Fibroblast of lung (primary cell): ENCODE measurements around the gene KREMEN1. TPM values are rescaled to one million over a fixed set of nuclear protein-coding genes. Genes with fewer than 3 reads are reported as not detected.

Source experiments
- DNase-seq, 2 donors: peaks; one replicate each; pipeline versions ENCODE4 v3.0.0 to v3.0.0-alpha.2; 2010; ENCODE audit warnings: low read depth in 2 of 2
- H2AFZ ChIP-seq: 2 replicates; pipeline ENCODE4 v1.5.1; 2012; ENCODE audit warnings: low read length, control low read depth, inconsistent platforms
- H3K27ac ChIP-seq: 2 replicates; pipeline ENCODE4 v1.5.1; 2011; ENCODE audit warnings: low read length, control low read depth; ENCODE audit not compliant: insufficient read depth
- H3K27me3 ChIP-seq: 2 replicates; pipeline ENCODE4 v1.5.1; 2011; ENCODE audit warnings: mild to moderate bottlenecking, low read length; ENCODE audit not compliant: control insufficient read depth, insufficient read depth
- H3K36me3 ChIP-seq: 2 replicates; pipeline ENCODE4 v1.5.1; 2011; ENCODE audit warnings: low read length; ENCODE audit not compliant: control insufficient read depth, insufficient read depth
- H3K4me1 ChIP-seq: 2 replicates; pipeline ENCODE4 v1.5.1; 2011; ENCODE audit warnings: low read length; ENCODE audit not compliant: control insufficient read depth, insufficient read depth; ENCODE audit errors: extremely low read depth
- H3K4me2 ChIP-seq: 2 replicates; pipeline ENCODE4 v1.5.1; 2011; ENCODE audit warnings: low read length, control low read depth; ENCODE audit not compliant: insufficient read depth; ENCODE audit errors: extremely low read depth
- H3K4me3 ChIP-seq, 4 experiments: fragments of 200-600 bp in 1 of 4; sonication (generic) in 1 of 4; replicated peaks in 1 of 4; 2 replicates each; pipeline ENCODE4 v1.5.1; 2011 to 2016; ENCODE audit warnings: low read length in 4 of 4, low read depth in 3 of 4, mild to moderate bottlenecking in 3 of 4, control low read depth in 2 of 4, inconsistent platforms in 1 of 4, mixed read lengths in 1 of 4; ENCODE audit not compliant: insufficient read depth in 1 of 4; ENCODE audit errors: control extremely low read depth in 1 of 4
- H3K79me2 ChIP-seq: 2 replicates; pipeline ENCODE4 v1.5.1; 2012; ENCODE audit warnings: mild to moderate bottlenecking, low read length, inconsistent platforms; ENCODE audit not compliant: control insufficient read depth, insufficient read depth
- H3K9ac ChIP-seq: 2 replicates; pipeline ENCODE4 v1.5.1; 2011; ENCODE audit warnings: mild to moderate bottlenecking, low read length, control low read depth; ENCODE audit not compliant: insufficient read depth
- H3K9me3 ChIP-seq: 2 replicates; pipeline ENCODE4 v1.5.1; 2012; ENCODE audit warnings: low read depth, low read length; ENCODE audit not compliant: control insufficient read depth, insufficient read depth
- H4K20me1 ChIP-seq: 2 replicates; pipeline ENCODE4 v1.5.1; 2011; ENCODE audit warnings: low read length; ENCODE audit not compliant: control insufficient read depth, insufficient read depth; ENCODE audit errors: extremely low read depth
- EZH2 ChIP-seq: IDR thresholded peaks from 2 replicates; pipeline ENCODE4 v1.5.1; 2012; ENCODE audit warnings: low read length, control low read depth, mild to moderate bottlenecking; ENCODE audit errors: missing control alignments
- polyA plus RNA-seq, 2 donors: library from polyadenylated mRNA; depleted of rRNA in 1 of 2; stranded (reverse) in 1 of 2; unstranded in 1 of 2; fragments of >200 nt; gene quantifications; 2 replicates each; pipeline ENCODE4 v1.2.1, GENCODE V29; 2011 to 2012; ENCODE audit warnings: missing spikeins in 1 of 2
- total RNA-seq: library from RNA; depleted of rRNA; stranded (reverse); fragments of >200 nt; gene quantifications from 2 replicates; pipeline ENCODE4 v1.2.1, GENCODE V29; 2014
- TF ChIP-seq, protein P1 (sequence below), 2 donors: IDR thresholded peaks in 1 of 2; conservative IDR thresholded peaks in 1 of 2; 1 replicate in 1 of 2; 2 replicates in 1 of 2; pipeline ENCODE4 v1.5.1; 2011 to 2012; ENCODE audit warnings: low read length in 2 of 2, control low read depth in 1 of 2, inconsistent platforms in 1 of 2, low read depth in 1 of 2, mild to moderate bottlenecking in 1 of 2

Gene KREMEN1
- total and polyA plus RNA-seq, 2 donors (not counting 1 experiment from before 2014, with no cell fraction given) = 7.0 to 12.9 TPM

- no peaks in the 10 kb centered on the region for H3K4me1 ChIP-seq
- no peaks in the 10 kb centered on the region for H3K9me3 ChIP-seq
- H3K4me2 ChIP-seq = no peak overlapping the region
- no peak overlapping the region for H3K27ac ChIP-seq
- H4K20me1 ChIP-seq = no peaks in the 10 kb centered on the region
- H2AFZ ChIP-seq = no peak overlapping the region
- no peak for TF ChIP-seq EZH2
- TF ChIP-seq, protein P1, sequence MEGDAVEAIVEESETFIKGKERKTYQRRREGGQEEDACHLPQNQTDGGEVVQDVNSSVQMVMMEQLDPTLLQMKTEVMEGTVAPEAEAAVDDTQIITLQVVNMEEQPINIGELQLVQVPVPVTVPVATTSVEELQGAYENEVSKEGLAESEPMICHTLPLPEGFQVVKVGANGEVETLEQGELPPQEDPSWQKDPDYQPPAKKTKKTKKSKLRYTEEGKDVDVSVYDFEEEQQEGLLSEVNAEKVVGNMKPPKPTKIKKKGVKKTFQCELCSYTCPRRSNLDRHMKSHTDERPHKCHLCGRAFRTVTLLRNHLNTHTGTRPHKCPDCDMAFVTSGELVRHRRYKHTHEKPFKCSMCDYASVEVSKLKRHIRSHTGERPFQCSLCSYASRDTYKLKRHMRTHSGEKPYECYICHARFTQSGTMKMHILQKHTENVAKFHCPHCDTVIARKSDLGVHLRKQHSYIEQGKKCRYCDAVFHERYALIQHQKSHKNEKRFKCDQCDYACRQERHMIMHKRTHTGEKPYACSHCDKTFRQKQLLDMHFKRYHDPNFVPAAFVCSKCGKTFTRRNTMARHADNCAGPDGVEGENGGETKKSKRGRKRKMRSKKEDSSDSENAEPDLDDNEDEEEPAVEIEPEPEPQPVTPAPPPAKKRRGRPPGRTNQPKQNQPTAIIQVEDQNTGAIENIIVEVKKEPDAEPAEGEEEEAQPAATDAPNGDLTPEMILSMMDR (conservative IDR thresholded peaks at IDR 0.05 in 1 of 2, IDR thresholded peaks at IDR 0.05 in 1 of 2; ENCODE audit: low read depth in 1 of 2, low read length in 2 of 2) = no peak
- H3K4me3 ChIP-seq = no peak overlapping the region
- H3K9ac ChIP-seq = no peak overlapping the region
- H3K36me3 ChIP-seq = no peaks in the 10 kb centered on the region
- H3K79me2 ChIP-seq = no peaks in the 10 kb centered on the region
- H3K27me3 ChIP-seq = no peaks in the 10 kb centered on the region
- DNase-seq = no peak
Measured at GRCh38 chr22:29133603-29134133, 60.8 kb downstream of the KREMEN1 start.

DNA sequence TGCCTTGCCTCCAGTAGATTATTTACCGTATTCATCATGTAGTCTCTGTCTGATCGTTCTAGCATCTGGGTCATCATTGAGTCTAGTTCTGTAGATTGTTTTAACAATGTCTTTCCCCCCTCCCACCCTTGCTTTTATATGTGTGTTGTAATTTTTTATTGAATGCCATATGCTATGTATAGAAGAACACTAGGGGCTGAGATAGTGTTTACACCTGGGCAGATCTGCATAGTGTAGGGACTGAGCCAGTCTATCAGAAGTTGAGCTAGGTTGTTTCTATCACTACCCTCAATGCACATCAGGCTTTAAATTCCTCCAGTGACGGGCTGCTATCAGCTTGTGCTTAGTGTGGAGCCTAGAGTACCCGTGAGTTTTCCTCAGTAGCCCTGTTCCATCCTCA is 61.6 kb downstream of the KREMEN1 start:
- H3K9ac ChIP-seq = no peak overlapping the region
- no peak for TF ChIP-seq EZH2
- TF ChIP-seq, protein P1 (conservative IDR thresholded peaks at IDR 0.05 in 1 of 2, IDR thresholded peaks at IDR 0.05 in 1 of 2; ENCODE audit: low read depth in 1 of 2, low read length in 2 of 2) = no peak
- DNase-seq = no peak
- no peaks in the 10 kb centered on the region for H3K9me3 ChIP-seq
- H4K20me1 ChIP-seq = no peaks in the 10 kb centered on the region
- H3K4me2 ChIP-seq = no peak overlapping the region
- H3K4me3 ChIP-seq = no peak overlapping the region
- H3K79me2 ChIP-seq = no peaks in the 10 kb centered on the region
- H3K27ac ChIP-seq = no peak overlapping the region
- no peaks in the 10 kb centered on the region for H3K36me3 ChIP-seq
- H2AFZ ChIP-seq = no peak overlapping the region
- H3K4me1 ChIP-seq = no peaks in the 10 kb centered on the region
- no peaks in the 10 kb centered on the region for H3K27me3 ChIP-seq

DNA sequence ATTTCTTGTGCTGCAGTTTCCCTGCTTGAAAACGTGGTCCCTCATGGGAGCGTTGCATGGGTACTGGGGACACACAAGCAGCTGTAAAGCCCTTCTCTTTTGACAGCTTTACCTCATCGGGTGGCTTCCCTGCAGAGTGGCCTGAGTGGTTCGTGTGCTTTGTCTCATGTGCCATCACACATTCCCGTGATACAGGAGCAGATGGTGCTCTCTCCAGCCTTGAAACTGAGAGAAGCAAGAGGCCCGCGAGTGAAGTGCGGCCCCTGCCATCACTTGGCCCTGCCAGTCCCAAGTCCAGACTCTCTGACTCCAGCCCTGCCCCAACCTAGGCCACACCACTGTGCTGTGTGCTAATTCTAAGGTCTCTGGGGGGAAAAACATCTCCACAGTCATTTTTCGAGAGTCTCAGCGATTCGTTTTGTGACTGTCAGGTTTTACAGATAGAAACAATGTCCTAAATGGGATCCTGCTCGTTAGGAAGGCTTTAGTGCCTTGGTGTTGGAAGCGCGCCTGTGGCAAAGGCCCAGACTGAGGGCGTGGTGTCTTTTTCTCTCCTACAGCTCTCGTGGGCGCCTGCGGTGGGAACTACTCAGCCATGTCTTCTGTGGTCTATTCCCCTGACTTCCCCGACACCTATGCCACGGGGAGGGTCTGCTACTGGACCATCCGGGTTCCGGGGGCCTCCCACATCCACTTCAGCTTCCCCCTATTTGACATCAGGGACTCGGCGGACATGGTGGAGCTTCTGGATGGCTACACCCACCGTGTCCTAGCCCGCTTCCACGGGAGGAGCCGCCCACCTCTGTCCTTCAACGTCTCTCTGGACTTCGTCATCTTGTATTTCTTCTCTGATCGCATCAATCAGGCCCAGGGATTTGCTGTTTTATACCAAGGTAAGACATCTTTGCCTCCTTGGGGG is 64.2 kb downstream of the KREMEN1 start:
- Histone ChIP-seq H3K27me3 (no peaks in the 10 kb centered on the region), H2AFZ (no peak overlapping the region), H3K9me3 (no peaks in the 10 kb centered on the region), H3K9ac (no peak overlapping the region), H3K4me1 (no peaks in the 10 kb centered on the region), H3K79me2 (no peaks in the 10 kb centered on the region), H3K4me3 (no peak overlapping the region), H4K20me1 (no peaks in the 10 kb centered on the region), H3K4me2 (no peak overlapping the region), H3K36me3 (no peaks in the 10 kb centered on the region), H3K27ac (no peak overlapping the region)
- TF ChIP-seq EZH2 = no peak
- TF ChIP-seq, protein P1 (conservative IDR thresholded peaks at IDR 0.05 in 1 of 2, IDR thresholded peaks at IDR 0.05 in 1 of 2; ENCODE audit: low read depth in 1 of 2, low read length in 2 of 2) = no peak
- no peak for DNase-seq
